HEK293T (cell line): ENCODE measurements around the gene CAMSAP2.

Source experiments
- BHLHE40 ChIP-seq: fragments of 450-650 bp; IDR thresholded peaks from 2 replicates; pipeline ENCODE4 v1.6.1; 2016; ENCODE audit warnings: mild to moderate bottlenecking, moderate library complexity, borderline replicate concordance
- ELF4 ChIP-seq: fragments of 450-650 bp; IDR thresholded peaks from 2 replicates; pipeline ENCODE4 v1.6.1; 2017; ENCODE audit warnings: antibody characterized with exemption
- FOXK2 ChIP-seq: fragments of 450-650 bp; IDR thresholded peaks from 2 replicates; pipeline ENCODE4 v1.6.1; 2016; ENCODE audit warnings: mild to moderate bottlenecking
- FOXM1 ChIP-seq: fragments of 450-650 bp; IDR thresholded peaks from 2 replicates; pipeline ENCODE4 v1.6.1; 2017; ENCODE audit warnings: mild to moderate bottlenecking, borderline replicate concordance
- L3MBTL2 ChIP-seq: fragments of 450-650 bp; conservative IDR thresholded peaks from 2 replicates; pipeline ENCODE4 v1.6.1; 2016; ENCODE audit warnings: mild to moderate bottlenecking
- LEF1 ChIP-seq: fragments of 450-650 bp; IDR thresholded peaks from 2 replicates; pipeline ENCODE4 v1.6.1; 2017; ENCODE audit warnings: mild to moderate bottlenecking, borderline replicate concordance
- NFRKB ChIP-seq: fragments of 450-650 bp; IDR thresholded peaks from 2 replicates; pipeline ENCODE4 v1.6.1; 2016; ENCODE audit warnings: mild to moderate bottlenecking, moderate library complexity
- SP1 ChIP-seq: fragments of 450-650 bp; IDR thresholded peaks from 2 replicates; pipeline ENCODE4 v1.6.1; 2017
- SUZ12 ChIP-seq: fragments of 450-650 bp; IDR thresholded peaks from 2 replicates; pipeline ENCODE4 v1.6.1; 2016; ENCODE audit warnings: mild to moderate bottlenecking
- TARDBP ChIP-seq: fragments of 450-650 bp; IDR thresholded peaks from 2 replicates; pipeline ENCODE4 v1.6.1; 2016
- TF ChIP-seq, protein P1 (sequence below): fragments of 450-650 bp; IDR thresholded peaks from 2 replicates; pipeline ENCODE4 v1.6.1; 2016

DNA sequence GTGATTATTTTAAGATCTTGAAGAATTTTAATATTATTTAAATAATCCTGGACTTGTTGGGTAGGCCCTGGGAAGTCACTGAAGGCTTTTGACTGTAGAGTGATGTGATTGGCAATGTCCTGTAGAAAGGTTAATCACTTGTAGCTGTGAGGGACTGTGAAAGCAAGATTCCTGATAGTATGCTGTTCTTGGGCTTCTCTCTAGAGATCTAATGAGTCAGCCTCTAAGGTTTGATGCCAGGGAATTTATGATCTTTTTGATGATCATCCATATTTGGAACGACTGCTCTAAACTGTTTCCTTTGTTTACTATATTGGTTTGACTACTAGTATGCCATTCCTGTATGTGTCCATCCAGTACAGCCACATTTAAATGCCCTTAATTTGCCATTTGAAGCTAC is 56.5 kb downstream of the CAMSAP2 start:
- TF ChIP-seq SUZ12, result no peak
- no peak for TF ChIP-seq L3MBTL2
- no peak for TF ChIP-seq SP1
- TF ChIP-seq FOXM1, result no peak
- TF ChIP-seq, protein P1, sequence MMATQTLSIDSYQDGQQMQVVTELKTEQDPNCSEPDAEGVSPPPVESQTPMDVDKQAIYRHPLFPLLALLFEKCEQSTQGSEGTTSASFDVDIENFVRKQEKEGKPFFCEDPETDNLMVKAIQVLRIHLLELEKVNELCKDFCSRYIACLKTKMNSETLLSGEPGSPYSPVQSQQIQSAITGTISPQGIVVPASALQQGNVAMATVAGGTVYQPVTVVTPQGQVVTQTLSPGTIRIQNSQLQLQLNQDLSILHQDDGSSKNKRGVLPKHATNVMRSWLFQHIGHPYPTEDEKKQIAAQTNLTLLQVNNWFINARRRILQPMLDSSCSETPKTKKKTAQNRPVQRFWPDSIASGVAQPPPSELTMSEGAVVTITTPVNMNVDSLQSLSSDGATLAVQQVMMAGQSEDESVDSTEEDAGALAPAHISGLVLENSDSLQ, result no peak
- TF ChIP-seq FOXK2, result no peak
- no peak for TF ChIP-seq BHLHE40
- TF ChIP-seq LEF1, result no peak
- no peak for TF ChIP-seq TARDBP
- TF ChIP-seq ELF4, result no peak
- TF ChIP-seq NFRKB, result no peak
